Colonic mucosa (tissue), 4 donors: ENCODE data around the gene GRIA4. TPM values are rescaled to one million over a fixed set of nuclear protein-coding genes. Genes with fewer than 3 reads are reported as not detected.

Source experiments
- DNase-seq: peaks from one replicate; pipeline ENCODE4 v3.0.0-alpha.2; 2020
- H3K27ac ChIP-seq: fragments of 200-600 bp; one replicate; pipeline ENCODE4 v1.8.0; 2021
- H3K27me3 ChIP-seq: fragments of 200-600 bp; one replicate; pipeline ENCODE4 v1.8.0; 2021
- H3K36me3 ChIP-seq: fragments of 200-600 bp; one replicate; pipeline ENCODE4 v1.8.0; 2021
- H3K4me1 ChIP-seq: fragments of 200-600 bp; one replicate; pipeline ENCODE4 v1.8.0; 2021; ENCODE audit warnings: mild to moderate bottlenecking
- H3K4me3 ChIP-seq: fragments of 200-600 bp; one replicate; pipeline ENCODE4 v1.8.0; 2021
- H3K9ac ChIP-seq, 2 donors: one replicate each; pipeline ENCODE4 v1.7.0; 2013; ENCODE audit warnings: control low read depth in 2 of 2, low read depth in 2 of 2, low read length in 2 of 2
- H3K9me3 ChIP-seq: fragments of 200-600 bp; one replicate; pipeline ENCODE4 v1.8.0; 2021
- intact Hi-C: fragments of 100-400 bp; cut with DNase I; formaldehyde crosslinking; loops from one replicate; pipeline ENCODE4 v1.14.1; 2022
- total RNA-seq, 2 donors: library from RNA; stranded (reverse); fragmentation: NEBNext Ultra II Directional in 1 of 2; extraction: Animal tissue kit (Norgen Biotek cat#: 25700) in 1 of 2; gene quantifications; one replicate each; pipeline ENCODE4 v1.2.1, GENCODE V29; 2021
- TF ChIP-seq, protein P1 (sequence below): fragments of 200-600 bp; IDR thresholded peaks from one replicate; pipeline ENCODE4 v1.8.0; 2022; ENCODE audit warnings: antibody characterized with exemption, mild to moderate bottlenecking
- donor health status: healthy.
- donor health status: DM: no; HTN: no; CAD: no.
- donor health status: DM: no; HTN: no; CAD: no.

The GRIA4 gene
- total RNA-seq, 2 donors from 2014 or later, result 0.67 to 0.69 TPM

DNA sequence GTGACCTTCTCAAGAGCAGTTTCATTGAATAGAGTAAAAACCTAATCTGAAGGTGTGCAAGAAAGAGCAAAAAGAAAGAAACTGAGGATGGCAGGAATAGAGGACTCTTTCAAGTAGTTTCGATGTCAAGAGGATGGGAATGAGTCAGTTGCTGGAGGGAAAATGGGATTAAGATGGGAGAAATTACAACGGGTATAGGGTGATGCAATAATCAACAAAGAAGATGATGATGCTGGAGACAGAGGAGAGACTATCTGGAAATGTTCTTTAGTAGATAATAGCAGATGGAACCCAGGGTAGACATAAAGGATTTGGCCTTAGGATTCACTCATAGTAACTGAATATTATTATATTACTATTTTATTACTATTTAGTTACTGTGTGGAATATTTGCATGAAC is 189.4 kb downstream of the GRIA4 start:
- H3K9ac ChIP-seq, result no peak overlapping the region
- intact Hi-C loops, result no loop called here
- DNase-seq, result no peak

DNA sequence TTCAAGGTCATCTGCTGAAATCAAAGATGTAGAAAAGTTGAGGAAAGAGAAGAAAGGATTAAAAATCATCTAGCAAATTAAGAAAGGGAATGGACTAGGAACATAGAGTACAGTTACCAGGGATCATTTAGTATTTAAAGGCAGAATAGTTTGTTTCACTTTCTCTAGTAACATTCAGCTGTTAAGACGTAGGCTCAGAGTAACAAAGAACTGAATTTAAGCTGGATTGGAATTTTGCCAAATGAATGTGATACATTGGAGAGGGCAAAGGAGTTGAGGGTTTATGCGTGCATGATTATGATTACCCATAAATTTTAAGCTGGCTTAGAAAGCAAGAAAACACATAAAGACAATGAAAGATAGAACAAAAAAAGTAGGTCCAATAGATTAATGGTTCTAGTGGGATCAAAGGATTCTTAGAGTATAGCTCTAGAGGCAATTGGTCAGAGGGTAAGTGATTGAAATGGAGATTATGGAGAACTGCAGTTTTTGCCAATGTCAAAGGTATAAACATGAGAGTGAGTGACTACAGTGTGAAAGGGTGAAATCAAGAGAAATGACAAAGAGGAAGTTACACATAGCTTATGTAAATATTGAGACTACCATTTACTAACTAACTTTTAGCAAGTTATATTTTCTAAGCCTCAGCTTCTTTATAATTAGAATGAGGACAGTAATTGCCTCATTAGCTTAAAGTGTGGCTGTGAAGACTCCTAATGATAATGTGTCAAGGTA is 190.0 kb downstream of the GRIA4 start:
- DNase-seq, result no peak
- Histone ChIP-seq H3K9me3 (no peaks in the 10 kb centered on the region), H3K27ac (no peak overlapping the region), H3K4me1 (no peaks in the 10 kb centered on the region), H3K27me3 (no peaks in the 10 kb centered on the region), H3K36me3 (no peaks in the 10 kb centered on the region), H3K4me3 (no peak overlapping the region), H3K9ac (no peak overlapping the region)
- TF ChIP-seq, protein P1, sequence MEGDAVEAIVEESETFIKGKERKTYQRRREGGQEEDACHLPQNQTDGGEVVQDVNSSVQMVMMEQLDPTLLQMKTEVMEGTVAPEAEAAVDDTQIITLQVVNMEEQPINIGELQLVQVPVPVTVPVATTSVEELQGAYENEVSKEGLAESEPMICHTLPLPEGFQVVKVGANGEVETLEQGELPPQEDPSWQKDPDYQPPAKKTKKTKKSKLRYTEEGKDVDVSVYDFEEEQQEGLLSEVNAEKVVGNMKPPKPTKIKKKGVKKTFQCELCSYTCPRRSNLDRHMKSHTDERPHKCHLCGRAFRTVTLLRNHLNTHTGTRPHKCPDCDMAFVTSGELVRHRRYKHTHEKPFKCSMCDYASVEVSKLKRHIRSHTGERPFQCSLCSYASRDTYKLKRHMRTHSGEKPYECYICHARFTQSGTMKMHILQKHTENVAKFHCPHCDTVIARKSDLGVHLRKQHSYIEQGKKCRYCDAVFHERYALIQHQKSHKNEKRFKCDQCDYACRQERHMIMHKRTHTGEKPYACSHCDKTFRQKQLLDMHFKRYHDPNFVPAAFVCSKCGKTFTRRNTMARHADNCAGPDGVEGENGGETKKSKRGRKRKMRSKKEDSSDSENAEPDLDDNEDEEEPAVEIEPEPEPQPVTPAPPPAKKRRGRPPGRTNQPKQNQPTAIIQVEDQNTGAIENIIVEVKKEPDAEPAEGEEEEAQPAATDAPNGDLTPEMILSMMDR, result no peak
- intact Hi-C loops, result no loop called here

More for the DNA sequence above, 189.4 kb downstream of the GRIA4 start:
- Histone ChIP-seq H3K36me3 (no peaks in the 10 kb centered on the region), H3K4me1 (no peaks in the 10 kb centered on the region), H3K27me3 (no peaks in the 10 kb centered on the region), H3K9me3 (no peaks in the 10 kb centered on the region), H3K27ac (no peak overlapping the region), H3K4me3 (no peak overlapping the region)
- TF ChIP-seq, protein P1, result no peak

DNA sequence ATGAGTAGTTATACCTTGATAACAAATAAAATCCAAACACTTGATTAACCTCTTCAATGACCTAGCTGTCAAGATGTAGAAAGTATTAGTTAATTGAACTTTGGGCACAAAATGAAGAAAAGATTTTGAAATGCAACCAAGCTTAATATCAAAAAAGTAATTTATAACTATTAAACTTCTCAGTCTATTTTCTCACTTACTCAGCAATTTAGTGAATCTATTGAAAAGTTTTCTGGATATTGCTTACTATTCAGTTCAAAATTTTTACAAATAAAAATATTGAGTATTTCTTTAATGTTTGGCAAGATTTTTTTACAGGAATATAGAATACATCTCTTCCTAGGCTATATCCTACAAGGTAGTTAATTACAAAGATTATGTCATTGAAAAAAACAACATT is 192.5 kb downstream of the GRIA4 start:
- DNase-seq, result no peak
- Histone ChIP-seq H3K27ac (no peak overlapping the region), H3K9ac (no peak overlapping the region), H3K9me3 (no peaks in the 10 kb centered on the region), H3K36me3 (no peaks in the 10 kb centered on the region), H3K27me3 (no peaks in the 10 kb centered on the region), H3K4me1 (no peaks in the 10 kb centered on the region), H3K4me3 (no peak overlapping the region)
- TF ChIP-seq, protein P1, result no peak
- intact Hi-C loops, result no loop called here

DNA sequence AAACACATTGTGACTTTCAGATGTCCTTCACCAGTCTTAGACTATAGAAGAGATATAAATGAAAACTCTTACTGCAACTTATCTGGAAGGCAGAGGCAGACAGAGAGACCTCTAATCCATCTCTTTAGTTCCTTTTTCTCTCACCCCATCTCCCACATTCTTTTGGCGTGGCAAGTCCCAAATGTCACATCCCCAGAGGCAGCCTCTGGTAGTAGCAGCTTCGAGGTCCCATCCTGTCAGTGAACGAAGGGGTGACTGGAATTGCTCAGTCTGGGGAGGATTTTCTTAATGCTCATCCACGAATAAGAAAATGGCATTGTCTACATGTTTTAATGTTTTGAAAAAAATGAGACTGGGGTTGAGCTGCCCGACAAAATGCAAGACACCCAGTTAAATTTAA is 201.4 kb downstream of the GRIA4 start:
- DNase-seq, result no peak
- Histone ChIP-seq H3K27ac (no peak overlapping the region), H3K9ac (no peak overlapping the region), H3K4me3 (no peak overlapping the region), H3K4me1 (no peaks in the 10 kb centered on the region), H3K9me3 (no peaks in the 10 kb centered on the region), H3K27me3 (no peaks in the 10 kb centered on the region), H3K36me3 (no peaks in the 10 kb centered on the region)
- TF ChIP-seq, protein P1, result no peak
- intact Hi-C loops, result no loop called here

DNA sequence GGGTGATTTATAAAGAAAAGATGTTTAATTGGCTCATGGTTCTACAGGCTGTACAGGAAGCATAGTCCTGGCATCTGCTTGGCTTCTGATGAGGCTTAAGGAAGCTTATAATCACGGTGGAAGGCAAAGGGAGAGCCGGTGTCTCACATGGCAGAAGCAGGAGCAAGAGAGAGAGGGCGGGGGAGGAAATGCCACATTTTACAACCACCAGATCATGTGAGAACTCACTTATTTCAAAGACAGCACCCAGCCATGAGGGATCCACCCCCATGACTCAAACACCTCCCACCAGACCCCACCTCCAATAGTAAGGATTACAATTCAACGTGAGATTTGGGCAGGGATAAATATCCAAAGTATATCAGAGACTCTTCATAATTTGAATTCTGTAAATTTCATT is 211.5 kb downstream of the GRIA4 start:
- Histone ChIP-seq H3K27me3 (no peaks in the 10 kb centered on the region), H3K9ac (no peak overlapping the region), H3K4me1 (no peaks in the 10 kb centered on the region), H3K36me3 (no peaks in the 10 kb centered on the region), H3K27ac (no peak overlapping the region), H3K9me3 (no peaks in the 10 kb centered on the region), H3K4me3 (no peak overlapping the region)
- TF ChIP-seq, protein P1, result no peak
- intact Hi-C loops, result no loop called here
- peak; percentile 18 for DNase-seq
